ENCODE data around the gene RPL37.

DNA sequence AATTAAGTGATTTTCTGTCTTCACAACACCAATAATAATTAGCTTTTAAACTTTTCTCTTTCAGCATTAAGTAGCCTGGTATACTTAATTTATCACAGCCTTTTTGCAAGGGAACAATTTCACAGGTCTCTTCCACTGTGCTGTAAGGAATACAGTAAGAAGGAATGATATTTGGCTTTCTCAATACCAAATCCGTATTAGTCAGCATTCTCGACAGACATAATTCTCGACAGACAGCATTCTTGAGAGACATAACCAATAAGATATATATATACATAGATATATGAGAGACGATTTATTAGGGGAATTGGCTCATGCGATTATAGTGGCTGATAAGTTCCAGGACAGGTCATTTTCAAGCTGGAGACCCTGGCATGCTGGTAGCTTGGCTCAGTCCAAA lies 54.8 kb downstream of the RPL37 start:
- TF ChIP-seq, protein P1, sequence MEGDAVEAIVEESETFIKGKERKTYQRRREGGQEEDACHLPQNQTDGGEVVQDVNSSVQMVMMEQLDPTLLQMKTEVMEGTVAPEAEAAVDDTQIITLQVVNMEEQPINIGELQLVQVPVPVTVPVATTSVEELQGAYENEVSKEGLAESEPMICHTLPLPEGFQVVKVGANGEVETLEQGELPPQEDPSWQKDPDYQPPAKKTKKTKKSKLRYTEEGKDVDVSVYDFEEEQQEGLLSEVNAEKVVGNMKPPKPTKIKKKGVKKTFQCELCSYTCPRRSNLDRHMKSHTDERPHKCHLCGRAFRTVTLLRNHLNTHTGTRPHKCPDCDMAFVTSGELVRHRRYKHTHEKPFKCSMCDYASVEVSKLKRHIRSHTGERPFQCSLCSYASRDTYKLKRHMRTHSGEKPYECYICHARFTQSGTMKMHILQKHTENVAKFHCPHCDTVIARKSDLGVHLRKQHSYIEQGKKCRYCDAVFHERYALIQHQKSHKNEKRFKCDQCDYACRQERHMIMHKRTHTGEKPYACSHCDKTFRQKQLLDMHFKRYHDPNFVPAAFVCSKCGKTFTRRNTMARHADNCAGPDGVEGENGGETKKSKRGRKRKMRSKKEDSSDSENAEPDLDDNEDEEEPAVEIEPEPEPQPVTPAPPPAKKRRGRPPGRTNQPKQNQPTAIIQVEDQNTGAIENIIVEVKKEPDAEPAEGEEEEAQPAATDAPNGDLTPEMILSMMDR (IDR thresholded peaks at IDR 0.05; ENCODE audit: low read depth, low read length, missing input control) = no peak
- TF ChIP-seq SP1 (IDR thresholded peaks at IDR 0.05) = no peak
- TF ChIP-seq RAD21 (IDR thresholded peaks at IDR 0.05) = no peak
- TF ChIP-seq, protein P2, sequence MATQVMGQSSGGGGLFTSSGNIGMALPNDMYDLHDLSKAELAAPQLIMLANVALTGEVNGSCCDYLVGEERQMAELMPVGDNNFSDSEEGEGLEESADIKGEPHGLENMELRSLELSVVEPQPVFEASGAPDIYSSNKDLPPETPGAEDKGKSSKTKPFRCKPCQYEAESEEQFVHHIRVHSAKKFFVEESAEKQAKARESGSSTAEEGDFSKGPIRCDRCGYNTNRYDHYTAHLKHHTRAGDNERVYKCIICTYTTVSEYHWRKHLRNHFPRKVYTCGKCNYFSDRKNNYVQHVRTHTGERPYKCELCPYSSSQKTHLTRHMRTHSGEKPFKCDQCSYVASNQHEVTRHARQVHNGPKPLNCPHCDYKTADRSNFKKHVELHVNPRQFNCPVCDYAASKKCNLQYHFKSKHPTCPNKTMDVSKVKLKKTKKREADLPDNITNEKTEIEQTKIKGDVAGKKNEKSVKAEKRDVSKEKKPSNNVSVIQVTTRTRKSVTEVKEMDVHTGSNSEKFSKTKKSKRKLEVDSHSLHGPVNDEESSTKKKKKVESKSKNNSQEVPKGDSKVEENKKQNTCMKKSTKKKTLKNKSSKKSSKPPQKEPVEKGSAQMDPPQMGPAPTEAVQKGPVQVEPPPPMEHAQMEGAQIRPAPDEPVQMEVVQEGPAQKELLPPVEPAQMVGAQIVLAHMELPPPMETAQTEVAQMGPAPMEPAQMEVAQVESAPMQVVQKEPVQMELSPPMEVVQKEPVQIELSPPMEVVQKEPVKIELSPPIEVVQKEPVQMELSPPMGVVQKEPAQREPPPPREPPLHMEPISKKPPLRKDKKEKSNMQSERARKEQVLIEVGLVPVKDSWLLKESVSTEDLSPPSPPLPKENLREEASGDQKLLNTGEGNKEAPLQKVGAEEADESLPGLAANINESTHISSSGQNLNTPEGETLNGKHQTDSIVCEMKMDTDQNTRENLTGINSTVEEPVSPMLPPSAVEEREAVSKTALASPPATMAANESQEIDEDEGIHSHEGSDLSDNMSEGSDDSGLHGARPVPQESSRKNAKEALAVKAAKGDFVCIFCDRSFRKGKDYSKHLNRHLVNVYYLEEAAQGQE (IDR thresholded peaks at IDR 0.05) = no peak
- no peak for TF ChIP-seq HNF4A (conservative IDR thresholded peaks at IDR 0.05)
- TF ChIP-seq, protein P3, sequence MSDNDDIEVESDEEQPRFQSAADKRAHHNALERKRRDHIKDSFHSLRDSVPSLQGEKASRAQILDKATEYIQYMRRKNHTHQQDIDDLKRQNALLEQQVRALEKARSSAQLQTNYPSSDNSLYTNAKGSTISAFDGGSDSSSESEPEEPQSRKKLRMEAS (IDR thresholded peaks at IDR 0.05) = no peak
- TF ChIP-seq, protein P4, sequence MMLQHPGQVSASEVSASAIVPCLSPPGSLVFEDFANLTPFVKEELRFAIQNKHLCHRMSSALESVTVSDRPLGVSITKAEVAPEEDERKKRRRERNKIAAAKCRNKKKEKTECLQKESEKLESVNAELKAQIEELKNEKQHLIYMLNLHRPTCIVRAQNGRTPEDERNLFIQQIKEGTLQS (IDR thresholded peaks at IDR 0.05) = no peak
- TF ChIP-seq GABPA (IDR thresholded peaks at IDR 0.05 in 1 of 2, conservative IDR thresholded peaks at IDR 0.05 in 1 of 2) = no peak
- TF ChIP-seq, protein P5, sequence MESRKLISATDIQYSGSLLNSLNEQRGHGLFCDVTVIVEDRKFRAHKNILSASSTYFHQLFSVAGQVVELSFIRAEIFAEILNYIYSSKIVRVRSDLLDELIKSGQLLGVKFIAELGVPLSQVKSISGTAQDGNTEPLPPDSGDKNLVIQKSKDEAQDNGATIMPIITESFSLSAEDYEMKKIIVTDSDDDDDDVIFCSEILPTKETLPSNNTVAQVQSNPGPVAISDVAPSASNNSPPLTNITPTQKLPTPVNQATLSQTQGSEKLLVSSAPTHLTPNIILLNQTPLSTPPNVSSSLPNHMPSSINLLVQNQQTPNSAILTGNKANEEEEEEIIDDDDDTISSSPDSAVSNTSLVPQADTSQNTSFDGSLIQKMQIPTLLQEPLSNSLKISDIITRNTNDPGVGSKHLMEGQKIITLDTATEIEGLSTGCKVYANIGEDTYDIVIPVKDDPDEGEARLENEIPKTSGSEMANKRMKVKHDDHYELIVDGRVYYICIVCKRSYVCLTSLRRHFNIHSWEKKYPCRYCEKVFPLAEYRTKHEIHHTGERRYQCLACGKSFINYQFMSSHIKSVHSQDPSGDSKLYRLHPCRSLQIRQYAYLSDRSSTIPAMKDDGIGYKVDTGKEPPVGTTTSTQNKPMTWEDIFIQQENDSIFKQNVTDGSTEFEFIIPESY (IDR thresholded peaks at IDR 0.05) = no peak

All from liver (tissue), 3 donors.